Stimulated activated CD8-positive, alpha-beta memory T cell treated with anti-CD3 and anti-CD28 coated beads, Interleukin-2, amount 100 ng/mL, for 48 hours (primary cell): ENCODE results near the gene AGPS.
A peak's percentile ranks its signal among the peaks of the same experiment; 100 is the strongest.
"Not testable (repeated sequence)": the region's sequence is repeated elsewhere in the genome, so short reads cannot be mapped to it uniquely, and the experiment has no call there.

Source experiments
- DNase-seq, 2 donors: peaks; one replicate each; pipeline ENCODE4 v3.0.0-alpha.2; 2020; ENCODE audit warnings: low read depth in 2 of 2

The AGPS gene

DNA sequence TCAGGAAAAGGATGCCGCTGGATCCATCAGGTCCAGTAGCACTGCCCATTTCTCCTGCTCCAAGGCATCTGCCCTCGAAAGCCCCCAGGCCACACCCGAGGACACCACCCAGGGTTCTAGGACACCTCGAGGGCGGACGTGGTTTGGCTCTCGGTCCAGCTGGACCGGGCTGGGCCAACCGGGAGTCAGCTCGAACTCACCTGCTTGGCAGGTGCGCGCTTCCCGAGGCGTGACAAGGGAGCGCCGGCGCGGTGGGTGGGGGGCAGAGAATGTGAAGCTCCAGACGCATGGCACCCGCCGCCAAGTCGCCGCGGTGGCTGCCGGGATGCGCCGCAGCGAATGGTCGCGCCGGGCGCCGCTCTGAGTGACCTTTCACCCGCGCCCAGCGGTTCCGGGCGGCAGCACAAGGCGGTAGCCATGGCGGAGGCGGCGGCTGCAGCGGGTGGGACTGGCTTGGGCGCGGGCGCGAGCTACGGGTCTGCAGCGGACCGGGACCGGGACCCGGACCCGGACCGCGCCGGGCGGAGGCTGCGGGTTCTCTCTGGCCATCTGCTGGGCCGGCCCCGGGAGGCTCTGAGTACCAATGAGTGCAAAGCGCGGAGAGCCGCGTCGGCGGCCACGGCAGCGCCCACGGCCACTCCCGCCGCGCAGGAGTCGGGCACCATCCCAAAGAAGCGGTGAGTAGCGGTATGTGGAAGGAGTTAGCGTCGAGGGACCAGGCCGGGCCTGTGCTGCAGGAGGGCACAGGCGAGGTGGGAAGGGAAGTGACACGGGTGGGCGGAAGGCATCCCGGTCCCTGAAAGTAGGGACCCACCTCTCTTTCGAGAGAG, at the start of gene AGPS:
Gene AGPS, plus strand, starts transcription at position 401 of the 830 bp plus-strand sequence. Its CDS starts 17 bp downstream, at position 418.
- peak; percentile 67 to 74 for DNase-seq

DNA sequence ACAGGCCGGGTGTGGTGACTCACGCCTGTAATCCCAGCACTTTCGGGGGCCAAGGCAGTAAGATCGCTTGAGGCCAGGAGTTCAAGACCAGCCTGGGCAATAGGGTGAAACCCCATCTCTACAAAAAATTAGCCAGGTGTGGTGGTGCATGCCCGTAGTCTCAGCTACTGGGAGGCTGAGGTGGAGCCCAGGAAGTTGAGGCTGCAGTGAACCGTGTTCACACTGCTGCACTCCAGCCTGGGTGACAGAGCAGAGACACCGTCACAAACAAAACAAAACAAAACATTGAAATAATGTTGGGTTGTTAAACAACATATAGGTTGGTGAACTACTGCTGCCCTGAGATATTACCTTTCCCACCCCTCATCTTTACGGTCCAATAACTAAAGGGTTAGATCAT, 48.8 kb upstream of the AGPS start:
- no peak for DNase-seq

DNA sequence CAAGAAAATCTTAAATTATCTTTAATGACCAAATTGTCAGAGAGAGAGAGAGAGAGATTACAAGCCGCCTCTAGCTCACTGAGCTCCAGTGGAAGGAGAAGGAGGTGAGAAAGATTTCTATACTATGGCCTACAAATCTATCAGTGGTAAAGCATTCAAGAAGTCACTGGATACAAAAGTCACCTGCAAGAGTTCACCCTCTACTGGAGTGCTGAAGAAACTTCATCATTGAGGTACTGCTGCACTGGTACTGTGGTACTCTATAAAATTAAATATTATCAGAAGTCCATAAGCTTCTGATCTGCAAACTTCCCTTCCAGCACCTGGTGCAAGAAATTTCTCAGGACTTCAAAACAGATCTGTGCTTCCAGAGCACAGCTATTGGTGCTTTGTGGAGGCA, 48.3 kb upstream of the AGPS start:
- DNase-seq, result no peak

DNA sequence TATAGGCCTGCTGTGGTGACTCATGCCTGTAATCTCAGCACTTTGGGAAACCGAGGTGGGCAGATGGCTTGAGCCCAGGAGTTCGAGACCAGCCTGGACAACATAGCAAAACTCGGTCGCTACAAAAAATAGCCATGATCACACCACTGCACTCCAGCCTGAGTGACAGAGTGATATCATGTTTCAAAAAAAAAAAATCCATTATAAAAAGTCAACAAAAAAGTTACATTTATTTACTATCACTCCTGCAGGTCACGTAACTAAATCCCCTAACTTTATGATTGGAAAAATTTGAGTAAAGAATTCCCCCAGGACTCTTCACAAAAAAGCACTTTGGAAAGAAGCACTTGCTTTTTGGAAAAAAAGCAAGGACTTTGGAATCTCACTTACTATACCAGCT, 46.4 kb upstream of the AGPS start:
- no peak for DNase-seq

DNA sequence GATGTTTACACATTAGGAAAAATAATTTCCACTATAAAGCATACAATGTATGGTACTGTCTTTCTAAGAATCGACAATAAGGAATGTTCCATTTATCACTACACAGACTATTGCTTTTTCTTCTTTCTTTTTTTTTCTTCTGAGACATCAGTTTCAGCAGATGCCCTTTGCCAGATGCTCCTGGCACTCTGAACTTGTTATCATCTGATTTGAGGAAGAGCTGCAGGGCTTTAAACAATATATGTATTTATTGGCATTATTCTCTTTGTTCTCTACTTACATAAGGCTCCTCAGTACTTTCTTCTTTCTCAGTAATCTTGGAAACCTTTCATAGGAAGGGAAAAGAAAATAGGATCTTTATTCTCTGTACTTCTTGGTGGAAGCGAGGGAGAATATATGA, 45.0 kb upstream of the AGPS start:
- DNase-seq, result no peak

DNA sequence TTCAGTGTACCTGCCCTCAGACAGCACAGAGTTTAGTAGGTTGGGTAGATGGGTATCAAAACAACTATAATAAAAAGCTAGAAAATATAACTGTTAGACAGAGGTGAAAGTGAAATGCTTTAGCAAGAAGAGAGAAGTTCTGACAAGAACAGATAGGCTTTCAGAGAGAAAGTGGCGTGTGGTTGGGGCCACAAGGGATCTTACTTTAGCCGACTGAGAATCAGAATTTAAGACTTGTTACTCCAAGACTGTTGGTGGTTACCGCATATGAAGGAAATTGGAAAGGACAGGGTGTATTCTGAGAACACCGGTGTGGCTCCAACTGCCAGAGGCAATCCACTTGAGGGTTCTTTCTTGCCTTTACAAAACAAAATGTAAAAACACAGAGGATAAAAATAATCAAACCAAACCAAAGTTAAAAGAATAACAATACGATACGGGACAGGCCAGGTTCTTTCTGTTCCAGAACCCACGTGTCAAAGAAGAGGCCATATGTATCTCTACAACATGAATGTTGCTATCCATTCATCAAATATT, 44.4 kb upstream of the AGPS start:
- DNase-seq, result no peak

DNA sequence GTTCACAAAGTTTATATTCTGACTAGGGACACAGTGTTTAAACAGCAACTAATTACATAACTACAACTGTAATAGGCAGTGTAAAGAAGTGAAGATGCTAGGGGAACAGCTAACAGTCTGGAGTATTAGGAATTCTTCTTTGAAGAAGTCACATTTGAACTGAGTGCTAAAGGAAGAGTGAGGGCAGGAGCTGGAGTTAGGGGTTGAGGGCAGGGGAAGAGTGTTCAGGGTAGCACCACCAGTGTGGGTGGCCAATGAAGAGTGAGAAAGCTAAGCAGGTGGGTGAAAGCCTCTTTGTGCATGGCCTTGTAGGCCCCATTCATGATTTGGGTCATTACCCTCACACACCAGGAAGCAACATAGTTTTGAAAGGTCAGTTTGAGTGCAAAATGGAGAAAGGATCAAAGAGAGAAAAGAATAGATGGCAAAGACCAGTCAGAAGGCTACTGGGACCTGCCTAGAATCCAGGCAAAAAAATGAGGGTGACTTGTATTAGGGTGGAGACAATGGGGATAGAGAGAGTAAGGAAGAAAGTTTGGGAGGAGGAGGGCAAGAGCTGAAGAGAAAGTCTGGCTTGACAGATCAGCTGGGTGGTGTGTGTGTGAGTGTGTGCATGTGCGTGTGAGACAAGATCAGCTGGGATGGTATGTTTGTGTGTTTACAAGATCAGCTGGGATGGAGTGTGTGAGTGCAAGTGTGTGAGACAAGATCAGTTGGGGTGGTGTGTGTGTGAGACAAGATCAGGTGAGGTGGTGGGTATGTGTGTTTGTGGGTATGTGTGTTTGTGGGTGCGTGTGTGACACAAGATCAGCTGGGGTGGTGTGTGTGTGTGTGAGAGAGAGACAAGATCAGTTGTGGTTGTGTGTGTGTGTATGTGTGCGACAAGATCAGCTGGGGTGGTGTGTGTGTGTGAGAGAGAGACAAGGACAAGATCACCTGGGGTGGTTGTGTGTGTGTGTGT, 43.6 kb upstream of the AGPS start:
- no peak for DNase-seq

DNA sequence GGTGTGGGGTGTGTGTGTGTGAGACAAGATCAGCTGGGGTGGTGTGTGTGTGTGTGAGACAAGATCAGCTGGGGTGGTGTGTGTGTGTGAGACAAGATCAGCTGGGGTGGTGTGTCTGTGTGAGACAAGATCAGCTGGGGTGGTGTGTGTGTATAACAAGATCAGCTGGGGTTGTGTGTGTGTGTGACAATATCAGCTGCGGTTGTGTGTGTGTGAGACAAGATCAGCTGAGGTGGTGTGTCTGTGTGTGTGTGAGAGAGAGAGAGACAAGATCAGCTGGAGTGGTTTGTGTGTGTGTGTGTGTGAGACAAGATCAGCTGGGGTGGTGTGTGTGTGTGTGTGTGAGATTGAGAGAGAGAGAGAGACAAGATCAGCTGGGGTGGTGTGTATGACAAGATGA, 41.9 kb upstream of the AGPS start:
- DNase-seq, result not testable (repeated sequence)

DNA sequence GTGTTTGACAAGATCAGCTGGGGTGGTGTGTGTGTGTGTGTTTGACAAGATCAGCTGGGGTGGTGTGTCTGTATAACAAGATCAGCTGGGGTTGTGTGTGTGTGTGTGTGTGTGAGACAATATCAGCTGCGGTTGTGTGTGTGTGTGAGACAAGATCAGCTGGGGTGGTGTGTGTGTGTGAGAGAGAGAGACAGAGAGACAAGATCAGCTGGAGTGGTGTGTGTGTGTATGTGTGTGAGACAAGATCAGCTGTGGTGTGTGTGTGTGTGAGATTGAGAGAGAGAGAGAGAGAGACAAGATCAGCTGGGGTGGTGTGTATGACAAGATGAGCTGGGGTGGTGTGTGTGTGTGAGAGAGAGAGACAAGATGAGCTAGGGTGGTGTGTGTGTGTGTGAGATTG, 41.5 kb upstream of the AGPS start:
- not testable (repeated sequence) for DNase-seq

DNA sequence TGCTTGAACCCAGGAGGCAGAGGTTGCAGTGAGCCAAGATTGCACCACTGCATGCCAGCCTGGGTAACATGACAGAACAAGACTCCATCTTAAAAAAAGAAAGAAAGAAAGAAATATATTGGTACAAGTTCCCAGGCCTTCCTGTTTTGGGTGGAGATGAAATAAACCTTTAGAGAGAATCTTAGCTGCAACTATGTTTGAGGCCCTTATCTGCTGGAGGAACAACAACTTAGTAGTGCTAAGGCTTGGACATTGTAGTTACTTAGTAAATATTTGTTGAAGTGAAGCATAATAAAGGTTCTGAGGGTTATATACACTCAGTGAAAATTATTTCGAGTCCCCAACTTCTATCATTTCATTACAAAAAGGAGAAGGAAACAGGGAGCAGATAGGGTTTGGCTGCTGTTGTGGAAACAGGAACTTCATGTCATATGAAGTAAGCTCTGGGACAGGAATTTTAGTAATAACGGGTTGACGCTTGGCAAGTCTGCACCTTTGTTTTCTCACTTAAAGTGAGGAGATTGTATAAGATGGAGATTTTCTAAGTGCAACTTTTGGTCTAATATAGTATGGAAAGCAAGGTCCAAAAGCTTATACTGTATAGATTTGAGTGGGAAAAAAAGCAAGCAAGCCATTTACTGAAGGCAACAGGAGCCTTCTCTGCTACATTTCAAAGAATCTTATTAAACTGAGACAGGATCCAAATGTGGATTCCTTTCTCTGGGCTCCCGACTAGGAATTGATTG, 40.0 kb upstream of the AGPS start:
- no peak for DNase-seq

DNA sequence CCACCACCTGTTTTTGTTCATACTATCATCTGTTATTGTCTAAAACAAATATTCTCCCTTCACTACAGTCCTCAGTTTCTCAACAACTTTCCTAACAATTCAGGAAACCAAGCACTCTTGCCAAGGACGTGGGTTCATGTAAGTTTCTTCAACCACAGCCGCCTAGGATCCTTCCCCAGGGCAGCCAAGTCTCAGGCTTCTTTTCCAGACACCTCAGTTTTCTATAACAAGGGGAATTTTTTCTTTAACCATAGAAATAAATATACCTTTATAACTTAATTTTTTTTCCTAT, 39.4 kb upstream of the AGPS start:
- no peak for DNase-seq

DNA sequence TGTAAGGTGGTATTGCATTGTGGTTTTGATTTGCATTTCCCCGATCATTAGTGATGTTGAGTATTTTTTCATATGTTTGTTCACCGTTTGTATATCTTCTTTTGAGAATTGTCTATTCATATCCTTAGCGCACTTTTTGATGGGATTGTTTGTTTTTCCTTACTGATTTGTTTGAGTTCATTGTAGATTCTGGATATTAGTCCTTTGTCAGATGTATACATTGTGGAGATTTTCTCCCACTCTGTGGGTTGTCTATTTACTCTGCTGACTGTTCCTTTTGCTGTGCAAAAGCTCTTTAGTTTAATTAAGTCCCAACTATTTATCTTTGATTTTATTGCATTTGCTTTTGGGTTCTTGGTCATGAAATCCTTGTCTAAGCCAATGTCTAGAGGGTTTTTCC, 38.0 kb upstream of the AGPS start:
- not testable (repeated sequence) for DNase-seq

DNA sequence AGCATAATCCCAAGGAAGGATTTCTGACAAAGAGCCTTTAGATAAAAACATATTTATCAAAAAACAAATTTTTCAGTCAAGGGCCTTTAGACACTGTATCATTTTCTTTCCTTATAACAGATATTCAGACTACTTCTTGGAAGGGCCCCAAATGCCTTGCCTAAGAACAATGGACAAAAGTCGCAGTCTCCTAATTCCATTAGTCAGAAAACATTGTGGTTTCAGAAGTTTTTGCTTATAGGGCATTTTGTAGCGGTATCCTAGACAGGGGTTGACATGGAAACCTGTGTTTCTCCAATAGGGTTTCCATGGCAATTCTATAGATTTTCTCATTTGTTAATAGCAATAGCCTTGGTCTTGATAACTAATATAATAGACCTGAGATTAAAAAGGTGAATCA, 36.7 kb upstream of the AGPS start:
- no peak for DNase-seq

DNA sequence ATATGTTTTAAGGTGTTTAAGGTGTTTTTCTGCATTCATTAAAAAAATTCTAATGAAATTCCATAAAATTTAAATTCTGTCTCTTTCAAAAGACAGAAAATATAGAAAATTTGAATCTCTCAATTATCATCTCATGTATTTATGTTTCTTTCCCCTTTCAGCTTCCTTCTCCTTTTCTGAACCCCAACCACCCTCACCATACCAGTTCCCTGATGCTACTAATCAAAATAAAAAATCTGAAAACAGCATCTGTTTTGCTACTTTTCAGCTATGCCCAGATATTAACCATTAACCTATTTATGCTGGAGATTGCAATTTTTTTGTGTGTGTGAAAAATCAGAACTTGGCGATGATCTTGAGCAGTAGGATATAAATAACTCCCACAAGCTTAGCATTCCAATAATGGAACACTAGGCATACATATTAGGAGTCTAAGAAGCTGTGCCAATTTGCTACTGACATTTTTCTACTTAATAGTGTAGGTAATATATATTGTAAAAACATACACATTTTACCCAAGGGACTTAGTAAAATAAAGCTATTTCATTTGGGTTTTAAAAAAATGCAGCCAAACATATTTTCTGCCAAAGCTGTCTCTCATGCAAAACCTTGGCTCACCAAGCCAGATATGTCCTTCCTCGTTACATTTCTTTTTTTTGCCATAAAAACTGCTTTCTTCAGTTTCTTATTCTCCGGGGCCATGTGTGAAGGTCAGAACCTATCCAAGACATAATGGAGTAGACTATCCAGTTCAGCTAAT, 32.6 kb upstream of the AGPS start:
- DNase-seq, result no peak

DNA sequence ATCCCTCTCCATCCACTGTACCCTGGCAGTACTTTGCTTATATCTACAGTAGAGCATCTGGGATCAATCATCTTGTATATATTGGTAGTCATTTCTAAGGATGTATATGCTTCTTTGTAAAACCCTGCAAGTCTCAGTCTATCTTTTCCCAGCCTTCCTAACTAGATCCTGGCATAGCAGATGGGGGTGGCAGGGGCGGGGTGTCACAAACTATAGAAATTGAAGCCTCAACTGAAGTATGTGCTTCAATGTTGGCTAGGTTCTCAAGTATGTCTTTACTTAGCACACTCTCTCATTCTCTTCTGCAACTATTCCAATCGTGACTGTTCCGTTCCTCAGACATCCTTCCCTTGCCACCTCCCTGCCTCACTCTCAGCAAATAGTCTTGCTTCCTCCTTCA, 30.1 kb upstream of the AGPS start:
- no peak for DNase-seq

DNA sequence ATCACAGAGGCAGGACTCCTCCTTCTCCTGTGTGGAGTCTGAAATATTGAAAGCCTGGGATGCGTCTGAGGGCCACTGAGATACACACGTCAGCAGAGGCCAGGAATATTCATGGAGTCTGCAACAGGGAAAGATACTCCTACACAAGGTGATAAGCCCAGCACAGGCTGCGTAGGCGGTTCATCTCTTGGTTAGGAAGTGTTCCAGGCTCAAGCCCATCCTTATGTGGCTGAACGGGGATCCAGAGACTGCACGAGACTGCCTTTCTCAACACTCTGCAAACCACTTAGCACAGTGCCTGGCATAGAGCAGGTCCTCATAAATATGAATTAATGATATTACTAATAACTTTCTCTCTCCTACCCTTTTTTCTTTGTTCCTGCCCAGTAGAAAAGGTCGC, 29.2 kb upstream of the AGPS start:
- DNase-seq, result no peak

DNA sequence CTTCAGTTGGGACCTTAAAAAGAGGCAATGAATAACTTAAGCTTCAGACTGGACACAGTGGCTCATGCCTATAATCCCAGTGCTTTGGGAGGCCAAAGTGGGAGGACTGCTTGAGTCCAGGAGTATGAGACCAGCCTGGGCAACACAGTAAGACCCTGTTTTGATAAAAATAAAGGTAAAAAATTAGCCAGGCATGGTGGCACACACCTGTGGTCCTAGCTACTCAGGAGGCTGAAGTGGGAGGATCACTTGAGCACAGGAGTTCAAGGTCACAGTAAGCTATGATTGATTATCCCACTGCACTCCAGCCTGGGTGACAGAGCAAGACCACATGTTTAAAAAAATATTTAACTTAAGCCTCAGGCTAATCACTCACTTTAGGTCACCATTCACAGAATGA, 26.8 kb upstream of the AGPS start:
- DNase-seq, result not testable (repeated sequence)

DNA sequence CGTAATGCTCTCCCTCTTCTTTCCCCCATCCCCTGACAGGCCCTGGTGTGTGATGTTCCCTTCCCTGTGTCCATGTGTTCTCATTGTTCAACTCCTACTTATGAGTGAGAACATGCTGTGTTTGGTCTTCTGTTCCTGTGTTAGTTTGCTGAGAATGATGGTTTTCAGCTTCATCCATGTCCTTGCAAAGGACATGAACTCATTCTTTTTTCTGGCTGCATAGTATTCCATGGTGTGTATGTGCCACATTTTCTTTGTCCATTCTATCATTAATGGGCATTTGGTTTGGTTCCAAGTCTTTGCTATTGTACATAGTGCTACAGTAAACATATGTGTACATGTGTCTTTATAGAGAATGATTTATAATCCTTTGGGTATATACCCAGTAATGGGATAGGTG, 24.6 kb upstream of the AGPS start:
- not testable (repeated sequence) for DNase-seq

DNA sequence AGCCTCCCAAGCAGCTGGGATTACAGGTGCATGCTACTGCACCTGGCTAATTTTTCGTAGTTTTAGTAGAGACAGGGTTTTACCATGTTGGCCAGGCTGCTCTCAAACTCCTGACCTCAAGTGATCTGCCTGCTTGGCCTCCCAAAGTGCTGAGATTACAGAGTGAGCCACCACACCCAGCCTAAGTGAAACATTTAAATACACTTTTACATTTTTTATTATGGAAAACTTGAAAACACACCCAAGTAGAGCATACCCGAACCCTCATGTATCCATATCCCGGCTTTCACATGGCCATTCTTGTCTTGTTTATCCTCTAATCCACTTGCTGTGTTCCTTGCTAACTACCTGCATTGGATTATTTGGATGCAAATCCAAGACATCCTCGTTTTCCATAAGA, 13.2 kb upstream of the AGPS start:
- no peak for DNase-seq

DNA sequence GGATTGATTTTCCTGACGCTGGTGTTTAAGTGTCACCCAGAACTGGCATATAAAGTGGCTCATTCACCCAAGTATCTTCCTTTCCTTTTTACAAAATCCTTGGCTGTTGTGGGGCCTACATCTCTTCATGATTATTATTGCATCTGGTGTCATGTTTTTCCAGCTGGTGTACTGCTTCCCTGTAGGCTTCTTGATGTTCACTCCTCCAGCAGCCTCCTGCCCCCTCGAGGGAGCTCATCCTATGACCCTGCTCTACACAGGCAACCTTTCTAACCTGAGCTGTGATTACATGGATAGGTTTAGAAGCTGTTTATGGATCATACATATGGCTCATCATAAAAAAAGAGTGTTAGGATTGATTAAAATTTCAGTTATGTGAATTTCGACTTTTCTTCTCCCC, 12.4 kb upstream of the AGPS start:
- no peak for DNase-seq

DNA sequence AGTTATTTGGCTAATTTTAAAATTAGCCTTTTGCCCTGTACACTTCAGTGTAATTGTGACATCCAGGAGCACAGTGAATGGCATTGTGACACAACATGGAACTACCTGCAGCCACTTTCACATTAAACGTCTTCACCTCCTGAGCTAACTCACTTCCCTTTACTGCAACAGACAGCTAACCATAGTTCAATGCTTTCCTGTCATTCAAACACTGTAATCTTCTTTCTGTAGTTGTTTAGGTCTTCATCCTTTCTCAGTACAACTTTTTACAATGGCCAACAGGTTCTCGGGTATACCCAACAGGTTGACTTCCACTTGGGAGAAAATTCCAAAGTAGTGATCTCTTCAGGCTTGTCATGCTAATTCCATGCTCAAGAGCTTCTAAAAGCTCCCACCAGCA, 8.6 kb upstream of the AGPS start:
- no peak for DNase-seq
